GM12878 (cell line): ENCODE measurements around the gene SIGLECL1. TPM values are rescaled to one million over a fixed set of nuclear protein-coding genes. Genes with fewer than 3 reads are reported as not detected.
A peak's percentile ranks its signal among the peaks of the same experiment; 100 is the strongest.

Experiments used
- ATAC-seq: fragments of 200-7000 bp; cut with Tn5 transposase; 3 replicates; pipeline ENCODE4 v1.9.1; 2020; ENCODE audit warnings: mild to moderate bottlenecking, moderate library complexity
- BruUV-seq: library from RNA; stranded (reverse); fragments of 400-500 nt; replicated peaks from 2 replicates; lab custom pipeline; 2021; lab: Mats Ljungman, UMichigan
- CTCF ChIA-PET: fragments of 300-600 bp; sonication (Branson Sonifier 250); formaldehyde crosslinking; extraction: SDS; loops from one replicate; lab custom pipeline; 2021; ENCODE audit warnings: inconsistent platforms; lab: Yijun Ruan, JAX
- POLR2A ChIA-PET: fragments of 350-600 bp; formaldehyde crosslinking; extraction: SDS; loops from one replicate; lab custom pipeline; 2021; ENCODE audit warnings: inconsistent platforms; lab: Charles Lee
- RAD21 ChIA-PET: fragments of 300-600 bp; sonication (Branson Sonifier 250); formaldehyde crosslinking; loops from one replicate; lab custom pipeline; 2023; ENCODE audit warnings: antibody characterized with exemption; ENCODE audit not compliant: unreplicated experiment; lab: Charles Lee
- SMC1A ChIA-PET: fragments of 300-600 bp; sonication (Branson Sonifier 250); formaldehyde crosslinking; loops from one replicate; lab custom pipeline; 2023; ENCODE audit not compliant: unreplicated experiment, uncharacterized antibody; lab: Charles Lee
- DNase-seq: peaks from one replicate; pipeline ENCODE4 v3.0.0-alpha.2; 2011; ENCODE audit warnings: low read depth, low spot score
- FAIRE-seq: peaks from 3 replicates; lab custom pipeline; 2011; peaks lifted over from hg19 to GRCh38; lab: Jason Lieb, UNC
- H2AFZ ChIP-seq: 2 replicates; pipeline ENCODE4 v1.6.0; 2011; ENCODE audit warnings: low read depth, low read length, control low read depth; ENCODE audit not compliant: control insufficient read depth
- H3K27ac ChIP-seq: 2 replicates; pipeline ENCODE4 v1.5.1; 2011; ENCODE audit warnings: control low read depth; ENCODE audit not compliant: control insufficient read depth, insufficient read depth
- H3K27me3 ChIP-seq, 2 experiments: replicated peaks in 1 of 2; 2 replicates each; pipeline versions ENCODE4 v1.6.0 to v1.6.1; 2011; ENCODE audit warnings: low read length in 1 of 2; ENCODE audit not compliant: control insufficient read depth in 2 of 2, insufficient read depth in 2 of 2
- H3K36me3 ChIP-seq, 2 experiments: 2 replicates each; pipeline ENCODE4 v1.5.1; 2011; ENCODE audit warnings: low read length in 1 of 2; ENCODE audit not compliant: control insufficient read depth in 2 of 2, insufficient read depth in 2 of 2
- H3K4me1 ChIP-seq: 2 replicates; pipeline ENCODE4 v1.6.1; 2011; ENCODE audit warnings: mild to moderate bottlenecking, low read length, moderate library complexity, mixed read lengths; ENCODE audit not compliant: control insufficient read depth, insufficient read depth
- H3K4me2 ChIP-seq: 2 replicates; pipeline ENCODE4 v1.6.0; 2011; ENCODE audit warnings: control low read depth; ENCODE audit not compliant: control insufficient read depth, insufficient read depth
- H3K4me3 ChIP-seq: fragments of 200-600 bp; sonication (generic); 2 replicates; pipeline ENCODE4 v1.5.1; 2016
- H3K79me2 ChIP-seq: 2 replicates; pipeline ENCODE4 v1.6.0; 2011; ENCODE audit warnings: low read length; ENCODE audit not compliant: control insufficient read depth, insufficient read depth
- H3K9ac ChIP-seq: 2 replicates; pipeline ENCODE4 v1.8.0; 2011; ENCODE audit warnings: low read length, control low read depth, mixed read lengths; ENCODE audit not compliant: control insufficient read depth, insufficient read depth
- H3K9me3 ChIP-seq: replicated peaks from 3 replicates; pipeline ENCODE4 v1.5.1; 2011; ENCODE audit warnings: mild to moderate bottlenecking, low read length; ENCODE audit not compliant: control insufficient read depth, insufficient read depth
- H4K20me1 ChIP-seq: 2 replicates; pipeline ENCODE4 v1.6.0; 2011; ENCODE audit not compliant: control insufficient read depth, insufficient read depth
- BRCA1 ChIP-seq: IDR thresholded peaks from 2 replicates; pipeline ENCODE4 v1.6.1; 2011; ENCODE audit warnings: low read depth, low read length, improper control_type of control experiment
- HDAC2 ChIP-seq: fragments of 200-600 bp; sonication (generic); IDR thresholded peaks from 2 replicates; pipeline ENCODE4 v1.6.1; 2017
- SPI1 ChIP-seq: IDR thresholded peaks from 2 replicates; pipeline ENCODE4 v1.6.1; 2011; ENCODE audit warnings: low read depth, mild to moderate bottlenecking, low read length, moderate library complexity, borderline replicate concordance; ENCODE audit not compliant: insufficient read depth
- YY1 ChIP-seq: IDR thresholded peaks from 2 replicates; pipeline ENCODE4 v1.6.1; 2011; ENCODE audit warnings: low read depth, mild to moderate bottlenecking, low read length
- ZSCAN29 ChIP-seq: fragments of 450-650 bp; IDR thresholded peaks from 2 replicates; pipeline ENCODE4 v1.6.1; 2017; ENCODE audit warnings: mild to moderate bottlenecking, moderate library complexity
- WGBS: methylation state at CpG from one replicate; pipeline ENCODE4 v1.1.6; 2016; ENCODE audit warnings: low lambda C conversion rate; ENCODE audit not compliant: insufficient replicate concordance, insufficient coverage; ENCODE audit errors: missing lambda C conversion rate; 5-methylcytosine and 5-hydroxymethylcytosine counted together
- in situ Hi-C: fragments of 300-500 bp; cut with MboI; formaldehyde crosslinking; loops from 9 replicates; pipeline ENCODE4 v1.14.3; 2018; ENCODE audit warnings: mixed read lengths
- intact Hi-C: fragments of 100-400 bp; cut with micrococcal nuclease; formaldehyde crosslinking; loops from one replicate; pipeline ENCODE4 v1.14.2; 2022; ENCODE audit not compliant: unreplicated experiment
- polyA plus RNA-seq, 11 experiments: library from polyadenylated mRNA; depleted of rRNA in 4 of 11; unstranded in 6 of 11; stranded (reverse) in 5 of 11; fragments of >200 nt; fragmentation: Nextera tagmentation in 4 of 11; fragmentation: Illumina TruSeq in 1 of 11; extraction: Ambion mirVana in 4 of 11; extraction: Trizol in 1 of 11; gene quantifications; 1 replicate in 1 of 11; 2 replicates in 10 of 11; pipeline versions ENCODE4 v1.2.1 to v1.2.3, GENCODE V29; 2011 to 2016; ENCODE audit warnings: inconsistent platforms in 2 of 11, missing spikeins in 2 of 11, low read depth in 1 of 11
- total RNA-seq, 4 experiments: library from RNA; depleted of rRNA in 3 of 4; stranded (reverse); fragments of >200 nt in 3 of 4; fragmentation: Illumina TruSeq in 1 of 4; extraction: Trizol in 1 of 4; gene quantifications; 2 replicates each; pipeline versions ENCODE4 v1.2.1 to v1.2.3, GENCODE V29; 2013 to 2021
- TF ChIP-seq, protein P1 (sequence below): fragments of 450-650 bp; IDR thresholded peaks from 2 replicates; pipeline ENCODE4 v1.6.1; 2017; ENCODE audit warnings: mild to moderate bottlenecking, moderate library complexity
- TF ChIP-seq, protein P2 (sequence below): fragments of 450-650 bp; IDR thresholded peaks from 2 replicates; pipeline ENCODE4 v1.6.1; 2017; ENCODE audit warnings: borderline replicate concordance

Gene SIGLECL1
- total and polyA plus RNA-seq, 10 of the 15 experiments (the other 5 are each of a cell fraction or from before 2014, with no cell fraction given): not detected

DNA sequence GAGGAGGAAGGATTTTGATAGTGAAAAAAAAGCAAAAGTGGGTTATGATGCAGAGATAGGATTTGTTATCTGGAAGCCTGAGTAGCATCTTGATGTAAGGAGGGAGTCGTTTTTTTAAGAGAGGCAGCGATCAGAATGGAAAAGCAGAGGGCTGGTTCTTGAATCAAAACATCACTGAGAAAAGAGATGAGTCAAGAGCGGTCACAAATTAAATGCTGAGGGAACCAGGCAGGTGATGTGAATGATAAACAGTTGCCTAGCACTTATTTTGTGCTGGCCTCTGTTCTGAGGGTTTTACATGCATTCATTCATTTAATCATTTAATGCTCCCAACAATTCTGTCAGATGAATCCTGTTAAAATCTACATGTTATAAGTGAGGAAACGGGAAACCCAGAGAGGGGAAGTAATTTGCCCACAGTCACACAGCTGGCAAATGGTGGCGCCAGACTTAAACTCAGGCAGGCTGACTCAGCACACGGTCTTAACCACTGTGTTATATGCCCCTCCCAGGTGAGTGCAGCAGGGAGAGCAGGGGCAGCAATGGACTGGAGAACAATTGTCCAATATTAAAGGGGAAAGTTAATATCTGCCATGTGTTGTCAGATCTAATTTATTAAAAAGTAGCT is 21.4 kb downstream of the SIGLECL1 start:
- no TSS peak for BruUV-seq
- no peak for FAIRE-seq
- H3K9ac ChIP-seq: no peak overlapping the region
- H3K4me2 ChIP-seq: no peak overlapping the region
- H3K27ac ChIP-seq: no peak overlapping the region
- in situ Hi-C loops: no loop called here
- no peak for TF ChIP-seq ZSCAN29
- TF ChIP-seq YY1: peak; percentile 62; the same call in 1 of the 2 replicates
- TF ChIP-seq, all 136 proteins: peak for 1
- WGBS: 11% methylated on average over 6 of the region's 6 CpGs
- H3K79me2 ChIP-seq: no peaks in the 10 kb centered on the region
- H2AFZ ChIP-seq: no peak overlapping the region; the same call in 1 of the 2 replicates
- H3K9me3 ChIP-seq: no peaks in the 10 kb centered on the region
- H3K27me3 ChIP-seq: no peaks in the 10 kb centered on the region
- H3K4me1 ChIP-seq: no peaks in the 10 kb centered on the region
- ChIA-PET RAD21 (no interaction called here), CTCF (interaction anchor here (1.4 to 4.4 kb wide), 2 partner anchors 12 to 113 kb away, joined by 3 to 21 read pairs; no protein-coding TSS in a partner anchor), SMC1A (no interaction called here), POLR2A (interaction anchor here (0.7 kb wide), 1 partner anchor 11 kb away, joined by 3 read pairs; no protein-coding TSS in a partner anchor)
- no peaks in the 10 kb centered on the region for H3K36me3 ChIP-seq
- intact Hi-C loops: no loop called here
- ATAC-seq (0 out of 3 replicates have a peak, but pooled peaks have one; percentile 33), DNase-seq (no peak)
- no peaks in the 10 kb centered on the region for H4K20me1 ChIP-seq
- H3K4me3 ChIP-seq: no peak overlapping the region

DNA sequence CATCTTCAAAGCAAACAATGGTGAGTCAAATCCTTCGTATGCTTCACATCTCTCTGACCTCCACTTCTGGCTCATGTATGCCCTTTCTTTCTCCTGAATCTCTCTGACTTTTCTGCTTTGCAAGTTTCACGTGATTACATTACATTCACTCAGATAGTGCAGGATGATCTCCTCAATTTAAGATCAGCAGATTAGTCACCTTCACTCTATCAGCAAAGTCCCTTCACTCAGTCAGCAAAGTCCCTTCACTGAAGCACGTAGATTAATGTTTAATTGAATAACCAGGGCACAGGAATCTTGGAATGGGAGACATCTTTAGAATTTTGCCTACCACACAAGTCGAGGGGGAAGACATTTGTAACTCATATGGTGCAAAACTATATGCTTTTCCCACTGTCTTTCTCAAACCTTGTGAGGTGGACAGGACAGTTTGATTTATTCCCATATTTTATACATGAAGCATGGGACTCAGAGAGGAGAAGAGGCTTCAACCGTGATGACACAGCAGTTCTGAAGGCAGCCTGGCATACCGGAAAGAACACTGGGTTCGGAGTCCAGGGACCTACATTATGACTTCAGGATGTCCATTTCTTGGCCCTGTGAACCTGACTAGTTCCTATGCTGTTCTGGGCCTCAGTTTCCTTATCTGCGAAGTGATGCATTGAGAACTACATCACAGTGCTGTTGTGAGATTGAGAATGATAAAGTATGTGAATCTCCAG is 23.3 kb downstream of the SIGLECL1 start:
- intact Hi-C loops: no loop called here
- TF ChIP-seq, protein P1, sequence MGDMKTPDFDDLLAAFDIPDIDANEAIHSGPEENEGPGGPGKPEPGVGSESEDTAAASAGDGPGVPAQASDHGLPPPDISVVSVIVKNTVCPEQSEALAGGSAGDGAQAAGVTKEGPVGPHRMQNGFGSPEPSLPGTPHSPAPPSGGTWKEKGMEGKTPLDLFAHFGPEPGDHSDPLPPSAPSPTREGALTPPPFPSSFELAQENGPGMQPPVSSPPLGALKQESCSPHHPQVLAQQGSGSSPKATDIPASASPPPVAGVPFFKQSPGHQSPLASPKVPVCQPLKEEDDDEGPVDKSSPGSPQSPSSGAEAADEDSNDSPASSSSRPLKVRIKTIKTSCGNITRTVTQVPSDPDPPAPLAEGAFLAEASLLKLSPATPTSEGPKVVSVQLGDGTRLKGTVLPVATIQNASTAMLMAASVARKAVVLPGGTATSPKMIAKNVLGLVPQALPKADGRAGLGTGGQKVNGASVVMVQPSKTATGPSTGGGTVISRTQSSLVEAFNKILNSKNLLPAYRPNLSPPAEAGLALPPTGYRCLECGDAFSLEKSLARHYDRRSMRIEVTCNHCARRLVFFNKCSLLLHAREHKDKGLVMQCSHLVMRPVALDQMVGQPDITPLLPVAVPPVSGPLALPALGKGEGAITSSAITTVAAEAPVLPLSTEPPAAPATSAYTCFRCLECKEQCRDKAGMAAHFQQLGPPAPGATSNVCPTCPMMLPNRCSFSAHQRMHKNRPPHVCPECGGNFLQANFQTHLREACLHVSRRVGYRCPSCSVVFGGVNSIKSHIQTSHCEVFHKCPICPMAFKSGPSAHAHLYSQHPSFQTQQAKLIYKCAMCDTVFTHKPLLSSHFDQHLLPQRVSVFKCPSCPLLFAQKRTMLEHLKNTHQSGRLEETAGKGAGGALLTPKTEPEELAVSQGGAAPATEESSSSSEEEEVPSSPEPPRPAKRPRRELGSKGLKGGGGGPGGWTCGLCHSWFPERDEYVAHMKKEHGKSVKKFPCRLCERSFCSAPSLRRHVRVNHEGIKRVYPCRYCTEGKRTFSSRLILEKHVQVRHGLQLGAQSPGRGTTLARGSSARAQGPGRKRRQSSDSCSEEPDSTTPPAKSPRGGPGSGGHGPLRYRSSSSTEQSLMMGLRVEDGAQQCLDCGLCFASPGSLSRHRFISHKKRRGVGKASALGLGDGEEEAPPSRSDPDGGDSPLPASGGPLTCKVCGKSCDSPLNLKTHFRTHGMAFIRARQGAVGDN: no peak
- TF ChIP-seq, protein P2, sequence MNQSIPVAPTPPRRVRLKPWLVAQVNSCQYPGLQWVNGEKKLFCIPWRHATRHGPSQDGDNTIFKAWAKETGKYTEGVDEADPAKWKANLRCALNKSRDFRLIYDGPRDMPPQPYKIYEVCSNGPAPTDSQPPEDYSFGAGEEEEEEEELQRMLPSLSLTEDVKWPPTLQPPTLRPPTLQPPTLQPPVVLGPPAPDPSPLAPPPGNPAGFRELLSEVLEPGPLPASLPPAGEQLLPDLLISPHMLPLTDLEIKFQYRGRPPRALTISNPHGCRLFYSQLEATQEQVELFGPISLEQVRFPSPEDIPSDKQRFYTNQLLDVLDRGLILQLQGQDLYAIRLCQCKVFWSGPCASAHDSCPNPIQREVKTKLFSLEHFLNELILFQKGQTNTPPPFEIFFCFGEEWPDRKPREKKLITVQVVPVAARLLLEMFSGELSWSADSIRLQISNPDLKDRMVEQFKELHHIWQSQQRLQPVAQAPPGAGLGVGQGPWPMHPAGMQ: no peak
- TF ChIP-seq BRCA1 (no peak), SPI1 (no peak), HDAC2 (no peak)
- H4K20me1 ChIP-seq: no peaks in the 10 kb centered on the region
- BruUV-seq: no TSS peak
- no peak overlapping the region for H3K9ac ChIP-seq
- ChIA-PET RAD21 (no interaction called here), CTCF (interaction anchor here (0.9 kb wide), 1 partner anchor 14 kb away, joined by 4 read pairs; no protein-coding TSS in a partner anchor), POLR2A (no interaction called here), SMC1A (no interaction called here)
- no peaks in the 10 kb centered on the region for H3K36me3 ChIP-seq
- H2AFZ ChIP-seq: no peak overlapping the region
- DNase-seq: no peak
- no peak for FAIRE-seq
- no peak overlapping the region for H3K4me3 ChIP-seq
- WGBS: 32% methylated on average over 8 of the region's 8 CpGs
- no peak for ATAC-seq
- no peaks in the 10 kb centered on the region for H3K27me3 ChIP-seq
- H3K79me2 ChIP-seq: no peaks in the 10 kb centered on the region
- no peaks in the 10 kb centered on the region; the same call in 2 of the 3 replicates for H3K9me3 ChIP-seq
- H3K4me2 ChIP-seq: no peak overlapping the region
- in situ Hi-C loops: no loop called here
- H3K27ac ChIP-seq: no peak overlapping the region
- H3K4me1 ChIP-seq: no peaks in the 10 kb centered on the region
